ENCODE results near the gene GUCY1A1. TPM values are rescaled to one million over a fixed set of nuclear protein-coding genes. Genes with fewer than 3 reads are reported as not detected.

GUCY1A1 gene
- total and polyA plus RNA-seq, 7 donors = 1.2 to 254 (median 87.5) TPM

DNA sequence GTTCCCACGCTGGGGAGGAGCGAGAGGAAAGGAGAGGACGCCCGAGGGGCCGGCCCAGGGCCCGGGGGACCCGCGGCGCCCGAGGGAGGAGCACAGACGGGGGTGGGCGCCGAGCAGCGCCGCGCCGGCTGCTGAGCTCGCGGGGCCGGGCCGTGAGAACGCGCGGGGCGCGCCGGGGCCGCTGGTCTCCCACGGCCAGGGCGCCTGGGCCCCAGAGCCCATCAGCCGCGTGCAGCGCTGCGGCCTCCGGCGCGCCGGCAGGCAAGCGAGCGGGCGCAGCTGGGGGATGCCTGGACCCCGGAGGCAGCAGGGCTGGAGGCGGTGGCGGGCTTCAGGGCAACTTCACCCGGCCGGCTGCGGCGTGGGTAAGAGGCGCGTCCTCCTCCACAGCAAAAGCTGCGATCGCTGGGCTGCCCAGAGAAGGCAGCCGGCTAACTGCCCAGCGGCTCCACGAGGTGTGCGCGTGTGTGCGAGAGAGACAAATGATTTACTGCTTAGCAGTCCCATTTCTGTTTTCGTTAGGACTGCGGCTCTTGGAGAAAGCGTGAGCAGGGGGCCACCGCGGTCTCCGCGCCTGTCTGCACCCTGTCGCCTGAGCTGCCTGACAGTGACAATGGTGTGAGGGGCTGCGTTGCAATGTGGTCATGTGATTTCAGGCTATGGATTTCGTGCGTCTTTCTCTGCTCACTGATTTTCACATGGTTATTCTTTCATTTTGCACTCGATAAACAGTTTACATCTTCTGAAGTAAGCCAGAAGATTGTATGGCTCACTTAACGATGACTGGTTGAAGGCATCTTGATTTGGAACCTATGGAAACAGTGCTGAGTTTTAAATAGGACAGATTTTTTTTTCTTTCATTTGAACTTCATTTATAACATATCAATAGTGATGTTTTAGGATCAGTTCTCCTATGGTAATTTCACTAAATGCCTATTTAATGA, 1.2 kb downstream of the GUCY1A1 start:
- intact Hi-C loops (cut with DNase I) = loop anchor here (1.0 to 10.0 kb wide), 4 partner anchors 91 to 287 kb away; partner anchors contain the start of genes CTSO and GUCY1B1
- Histone ChIP-seq H3K36me3 (no peaks in the 10 kb centered on the region), H3K27ac (peak overlapping the region; percentile 90 to 97 (median 94)), H3K4me1 (peaks cover 0 to 44% (median 24%) of the 10 kb centered on the region in 4 donors), H3K27me3 (no peaks in the 10 kb centered on the region), H3K9me3 (no peaks in the 10 kb centered on the region), H3K4me3 (peak overlapping the region; percentile 75 to 82 (median 80))
- WGBS, 2 donors = 1% methylated on average over 71 of the region's 71 CpGs
- peak in 1 of 2 donors; percentile 50 for TF ChIP-seq POLR2A (IDR thresholded peaks at IDR 0.05)
- TF ChIP-seq, protein P1, sequence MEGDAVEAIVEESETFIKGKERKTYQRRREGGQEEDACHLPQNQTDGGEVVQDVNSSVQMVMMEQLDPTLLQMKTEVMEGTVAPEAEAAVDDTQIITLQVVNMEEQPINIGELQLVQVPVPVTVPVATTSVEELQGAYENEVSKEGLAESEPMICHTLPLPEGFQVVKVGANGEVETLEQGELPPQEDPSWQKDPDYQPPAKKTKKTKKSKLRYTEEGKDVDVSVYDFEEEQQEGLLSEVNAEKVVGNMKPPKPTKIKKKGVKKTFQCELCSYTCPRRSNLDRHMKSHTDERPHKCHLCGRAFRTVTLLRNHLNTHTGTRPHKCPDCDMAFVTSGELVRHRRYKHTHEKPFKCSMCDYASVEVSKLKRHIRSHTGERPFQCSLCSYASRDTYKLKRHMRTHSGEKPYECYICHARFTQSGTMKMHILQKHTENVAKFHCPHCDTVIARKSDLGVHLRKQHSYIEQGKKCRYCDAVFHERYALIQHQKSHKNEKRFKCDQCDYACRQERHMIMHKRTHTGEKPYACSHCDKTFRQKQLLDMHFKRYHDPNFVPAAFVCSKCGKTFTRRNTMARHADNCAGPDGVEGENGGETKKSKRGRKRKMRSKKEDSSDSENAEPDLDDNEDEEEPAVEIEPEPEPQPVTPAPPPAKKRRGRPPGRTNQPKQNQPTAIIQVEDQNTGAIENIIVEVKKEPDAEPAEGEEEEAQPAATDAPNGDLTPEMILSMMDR (IDR thresholded peaks at IDR 0.05) = no peak
- TF ChIP-seq POLR2AphosphoS5 (IDR thresholded peaks at IDR 0.05) = peak; percentile 75 to 82 (median 80)
- peak; percentile 88 for DNase-seq

DNA sequence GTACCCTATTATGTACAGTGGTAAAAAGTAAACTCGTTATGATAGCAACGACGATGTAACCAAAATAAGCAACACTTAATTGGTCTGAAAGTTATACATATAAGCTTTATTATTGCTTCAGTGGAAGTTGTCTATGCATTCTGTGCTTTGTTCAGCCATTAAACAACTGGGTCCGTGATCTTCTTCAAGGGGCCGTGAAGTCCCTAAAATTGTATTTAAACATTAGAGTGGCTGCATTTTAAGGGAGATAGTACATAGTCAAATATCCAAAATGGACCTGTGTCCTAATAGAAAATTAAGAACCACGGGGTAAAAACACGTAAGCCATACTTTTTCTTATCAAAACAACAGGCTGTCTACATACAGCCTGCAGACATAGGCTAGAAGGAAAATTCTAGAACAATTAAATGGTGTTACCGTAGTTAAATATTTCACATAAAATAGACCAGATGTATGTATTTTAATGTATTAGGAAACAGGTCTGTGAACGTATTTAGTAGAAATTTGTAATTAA, 2.1 kb downstream of the GUCY1A1 start:
- Histone ChIP-seq H3K27me3 (no peaks in the 10 kb centered on the region), H3K27ac (peak overlapping the region; percentile 90 to 97 (median 94)), H3K36me3 (no peaks in the 10 kb centered on the region), H3K9me3 (no peaks in the 10 kb centered on the region), H3K4me1 (peaks cover 0 to 53% (median 32%) of the 10 kb centered on the region in 4 donors), H3K4me3 (peak overlapping the region; percentile 75 to 82 (median 80))
- 28 to 37% methylated on average over 9 of the region's 9 CpGs for WGBS, 2 donors
- DNase-seq = no peak
- intact Hi-C loops (cut with DNase I) = loop anchor here (10.0 kb wide), 1 partner anchor 286 kb away; the partner anchor contains the start of gene CTSO
- TF ChIP-seq EP300 (IDR thresholded peaks at IDR 0.05) (no peak), POLR2AphosphoS5 (IDR thresholded peaks at IDR 0.05) (no peak), POLR2A (IDR thresholded peaks at IDR 0.05) (no peak)
- TF ChIP-seq, protein P1 (IDR thresholded peaks at IDR 0.05) = no peak

DNA sequence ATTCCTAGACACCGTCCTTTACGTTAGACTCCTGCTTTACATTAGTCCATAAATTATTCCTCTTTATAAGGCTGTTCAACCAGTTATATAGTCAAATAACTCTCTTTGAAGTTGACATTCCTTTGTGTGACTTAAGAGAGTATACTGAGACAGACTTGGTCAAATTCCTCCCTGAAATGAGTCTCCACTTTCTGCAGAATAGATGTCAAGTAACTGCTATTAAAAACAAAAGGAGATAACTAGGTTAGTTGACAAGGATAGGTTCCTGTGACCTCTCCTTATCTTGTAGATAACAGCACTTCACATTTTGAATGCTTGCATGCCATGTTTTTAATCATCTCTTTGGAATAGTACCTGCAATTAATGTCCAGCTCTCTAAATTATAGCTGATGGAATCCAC, 5.7 kb downstream of the GUCY1A1 start:
- no peak for DNase-seq
- intact Hi-C loops (cut with DNase I) = no loop called here
- WGBS, 2 donors = 47 to 77% methylated on average over 2 of the region's 2 CpGs
- peak overlapping the region in 3 of 4 donors; percentile 93 to 97 (median 96) for H3K27ac ChIP-seq
- no peaks in the 10 kb centered on the region for H3K27me3 ChIP-seq
- TF ChIP-seq POLR2AphosphoS5 (IDR thresholded peaks at IDR 0.05) (no peak), POLR2A (IDR thresholded peaks at IDR 0.05) (no peak), EP300 (IDR thresholded peaks at IDR 0.05) (no peak)
- TF ChIP-seq, protein P1 (IDR thresholded peaks at IDR 0.05) = no peak
- H3K9me3 ChIP-seq = no peaks in the 10 kb centered on the region
- no peaks in the 10 kb centered on the region for H3K36me3 ChIP-seq
- H3K4me3 ChIP-seq = peak overlapping the region in 1 of 4 donors; percentile 0
- peaks cover 0 to 68% (median 58%) of the 10 kb centered on the region in 4 donors for H3K4me1 ChIP-seq

DNA sequence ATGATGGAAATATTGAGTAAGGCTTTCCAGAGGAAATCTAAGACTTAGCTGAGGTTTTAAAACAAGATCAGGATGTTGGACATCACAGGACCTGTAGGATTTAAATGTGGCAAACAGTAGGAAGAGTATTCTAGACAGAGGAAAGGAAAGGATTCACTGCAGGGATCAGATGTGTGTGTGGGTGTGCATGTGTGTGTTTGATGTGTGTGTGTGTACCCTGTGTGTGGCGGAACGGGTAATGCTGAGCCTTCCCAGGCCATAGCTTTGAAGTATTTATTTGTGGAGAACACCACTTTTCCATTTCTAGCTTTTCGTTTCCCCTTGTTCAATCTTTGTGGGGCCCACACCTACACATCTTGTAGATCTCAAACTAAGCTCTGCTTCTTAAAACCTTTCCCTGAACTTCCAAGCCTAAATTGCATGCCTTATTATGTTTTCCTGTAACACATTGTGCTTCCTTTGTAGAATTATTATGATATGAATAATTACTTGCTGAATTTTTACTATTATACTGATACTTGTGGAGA, 6.9 kb downstream of the GUCY1A1 start:
- no peaks in the 10 kb centered on the region for H3K36me3 ChIP-seq
- no peak for DNase-seq
- H3K27me3 ChIP-seq = no peaks in the 10 kb centered on the region
- TF ChIP-seq POLR2AphosphoS5 (IDR thresholded peaks at IDR 0.05) = no peak
- TF ChIP-seq, protein P1 (IDR thresholded peaks at IDR 0.05) = no peak
- TF ChIP-seq POLR2A (IDR thresholded peaks at IDR 0.05) = no peak
- TF ChIP-seq EP300 (IDR thresholded peaks at IDR 0.05) = no peak
- peaks cover 0 to 79% (median 67%) of the 10 kb centered on the region in 4 donors for H3K4me1 ChIP-seq
- H3K4me3 ChIP-seq = no peak overlapping the region
- intact Hi-C loops (cut with DNase I) = no loop called here
- WGBS, 2 donors = 80 to 86% methylated on average over 3 of the region's 3 CpGs
- no peaks in the 10 kb centered on the region for H3K9me3 ChIP-seq
- peak overlapping the region; percentile 24 to 97 (median 94) for H3K27ac ChIP-seq

Data from sigmoid colon (tissue), 7 donors.